HG03045 (cell line): ENCODE measurements around the gene TSSC4.

Source experiments
- ATAC-seq: cut with Tn5 transposase; IDR thresholded peaks from one replicate; pipeline ENCODE4 v1.9.1; 2021; ENCODE audit warnings: mild to moderate bottlenecking, moderate library complexity; ENCODE audit not compliant: unreplicated experiment

Gene TSSC4

DNA sequence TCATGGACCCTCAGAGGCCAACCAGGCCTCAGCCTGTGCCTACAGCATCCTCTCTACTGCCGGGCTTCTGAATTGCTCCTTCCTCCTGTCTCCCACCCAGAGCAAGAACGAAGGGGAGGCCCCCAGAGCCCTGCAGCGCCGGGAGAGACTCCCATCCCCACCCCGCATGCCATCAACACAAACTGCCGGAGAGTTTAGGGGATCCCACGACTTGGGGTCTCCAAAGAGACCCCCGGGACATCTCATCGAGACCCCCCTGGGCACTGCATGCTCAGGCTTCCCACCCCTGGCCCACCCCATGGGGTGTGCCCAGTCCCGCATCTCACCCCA, 31.7 kb upstream of the TSSC4 start:
- no peak for ATAC-seq

DNA sequence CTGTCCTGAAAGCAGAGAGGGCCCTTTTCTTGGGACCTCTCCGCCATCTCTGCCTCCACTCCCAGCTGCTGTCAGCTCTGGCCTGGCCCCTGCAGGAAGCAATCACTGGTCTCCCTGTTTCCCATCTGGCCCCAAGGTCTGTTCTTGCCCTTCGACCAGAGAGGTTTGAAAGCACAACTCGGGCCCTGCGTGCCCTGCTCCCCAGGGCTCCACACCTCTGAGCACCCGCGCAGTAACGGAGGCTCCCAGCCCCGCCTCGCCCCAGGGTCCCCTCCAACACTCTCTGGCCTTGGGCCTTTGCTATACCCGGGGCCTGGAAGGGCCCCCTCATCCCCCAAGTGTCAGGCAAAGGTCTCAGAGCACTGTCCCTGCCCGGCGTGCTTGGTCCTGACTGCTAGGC, 31.2 kb upstream of the TSSC4 start:
- ATAC-seq: no peak

DNA sequence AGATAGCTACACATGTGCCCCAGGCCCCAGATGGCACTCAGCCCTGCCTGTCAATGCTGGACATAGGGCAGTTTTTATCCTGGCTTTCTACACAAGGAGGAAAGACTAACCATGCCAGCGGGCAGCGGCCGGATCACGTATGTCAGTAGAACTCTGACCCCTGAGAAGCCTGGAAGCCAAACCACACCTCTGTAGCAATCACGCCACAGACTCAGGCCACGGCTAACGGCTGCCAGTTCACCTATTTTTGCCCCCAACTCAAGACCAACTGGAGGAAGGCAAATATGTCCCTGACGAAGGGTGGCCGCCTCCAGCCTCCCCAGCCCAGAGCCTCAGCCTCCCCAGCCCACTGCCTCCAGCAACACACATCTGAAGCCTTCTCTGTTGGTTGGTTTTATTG, 30.7 kb upstream of the TSSC4 start:
- ATAC-seq: no peak

DNA sequence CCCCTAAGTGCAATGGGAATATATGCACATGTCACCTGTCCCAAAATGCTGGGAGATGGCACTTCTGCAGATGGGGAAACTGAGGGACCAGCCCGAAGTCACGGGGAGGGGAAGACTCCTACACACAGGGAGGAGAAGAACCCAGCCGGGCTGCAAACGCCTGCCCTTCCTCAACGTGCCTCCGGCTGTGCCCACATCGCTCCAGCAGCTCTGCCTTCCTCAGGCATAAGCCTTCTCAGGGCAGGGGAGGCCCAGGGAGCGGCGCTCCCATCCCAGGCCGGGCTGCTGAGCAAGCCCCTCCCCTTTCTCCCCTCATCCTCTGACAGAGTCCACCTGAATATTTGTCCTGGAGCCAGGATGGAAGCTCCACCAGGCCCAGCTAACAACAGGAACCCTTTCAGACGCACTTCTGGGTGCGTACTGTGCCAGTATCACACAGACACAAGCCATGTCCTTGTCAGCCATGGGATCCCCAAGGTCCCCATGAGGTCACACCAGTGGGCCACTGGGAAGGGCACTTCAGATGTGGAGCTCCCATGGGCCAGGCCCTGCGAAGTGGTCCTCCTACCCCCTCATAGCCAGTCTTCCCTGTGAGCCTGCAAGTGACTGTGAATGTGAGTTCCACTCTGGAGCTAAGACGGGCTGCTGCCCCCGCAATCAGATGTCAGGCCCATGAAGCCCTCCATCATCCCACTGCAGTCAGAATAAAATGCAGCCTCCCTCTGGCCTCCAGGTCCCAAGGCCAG, 25.9 kb upstream of the TSSC4 start:
- ATAC-seq: no peak

DNA sequence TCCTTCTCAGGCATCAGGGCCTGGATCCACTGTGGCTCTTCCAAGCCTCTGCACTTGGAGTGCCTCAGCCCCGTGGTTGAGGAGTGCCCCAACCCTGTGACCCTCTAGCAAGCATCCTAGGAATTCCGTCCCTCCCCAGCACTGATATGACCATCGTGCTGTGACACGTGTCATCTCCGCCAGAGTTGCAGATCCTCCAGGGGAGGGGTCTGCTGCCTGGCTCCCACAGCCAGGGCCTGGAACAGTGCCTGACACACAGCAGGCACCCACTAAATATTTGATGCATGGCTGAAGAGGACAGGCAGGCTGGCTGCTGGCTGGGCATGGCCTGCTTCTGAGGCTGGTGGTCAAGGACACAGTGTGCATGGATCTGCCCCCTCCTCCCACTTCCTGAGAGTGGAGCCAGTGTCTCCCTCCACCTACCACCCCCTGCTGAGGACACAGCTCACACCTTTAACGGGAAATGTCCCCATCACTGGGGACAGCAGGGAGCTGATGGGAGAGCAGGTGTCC, 25.2 kb upstream of the TSSC4 start:
- ATAC-seq: no peak

DNA sequence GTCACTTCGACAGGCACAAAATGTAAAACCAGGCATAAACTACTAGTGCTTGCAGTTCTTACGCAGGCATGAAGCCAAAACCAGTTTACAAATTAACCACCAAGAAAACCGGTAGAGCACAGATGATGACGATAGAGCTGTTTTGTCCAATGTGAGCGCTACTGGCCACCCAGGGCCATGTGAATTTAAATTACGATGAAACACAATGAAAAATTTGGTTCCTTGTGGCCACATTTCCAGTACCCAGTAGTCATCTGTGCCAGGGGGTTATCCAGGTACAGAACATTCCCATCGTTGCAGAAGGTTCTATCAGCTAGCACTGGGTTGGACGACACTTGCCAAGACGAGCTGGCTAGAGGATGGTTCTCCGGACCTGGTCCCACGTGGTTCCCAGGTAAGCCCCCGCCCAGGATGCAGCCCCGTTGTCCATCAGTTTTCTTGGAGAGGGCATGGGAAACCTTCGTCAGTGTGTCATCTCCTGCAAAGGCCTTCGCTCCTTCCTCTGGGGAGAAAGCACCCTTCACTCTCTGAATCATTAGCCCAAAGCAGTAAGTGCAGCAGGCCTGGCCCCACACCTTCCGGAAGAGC, 24.5 kb upstream of the TSSC4 start:
- no peak for ATAC-seq

DNA sequence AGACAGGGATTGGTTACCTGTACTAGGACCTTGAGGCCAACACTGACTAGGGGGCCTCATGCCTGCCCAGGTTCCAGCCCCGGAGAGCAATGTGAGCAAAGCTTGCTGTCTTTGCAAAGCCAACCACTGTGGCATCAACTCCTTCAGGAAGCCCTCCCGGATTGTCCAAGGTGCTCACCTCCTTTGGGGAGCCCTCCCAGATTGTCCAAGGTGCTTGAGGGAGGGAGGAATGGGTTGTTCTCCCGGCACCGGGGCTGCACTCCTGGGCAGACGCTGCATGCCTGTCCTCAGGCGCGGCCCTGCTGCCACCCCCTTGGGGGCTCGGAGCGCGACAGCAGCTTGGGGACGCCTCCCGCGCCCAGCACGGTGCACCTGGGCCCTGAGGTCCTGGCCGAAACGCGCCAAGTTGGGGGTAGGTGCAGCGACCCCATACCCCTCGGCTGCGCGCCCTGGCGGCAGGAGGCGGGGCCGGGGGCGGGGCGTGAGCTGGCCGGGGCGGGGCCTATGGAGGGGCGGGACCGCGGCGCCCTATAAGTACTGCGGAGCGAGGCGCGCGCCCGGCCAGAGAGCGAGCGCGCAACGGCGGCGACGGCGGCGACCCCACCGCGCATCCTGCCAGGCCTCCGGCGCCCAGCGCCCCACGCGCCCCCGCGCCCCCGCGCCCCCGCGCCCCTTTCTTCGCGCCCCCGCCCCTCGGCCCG, 23.6 kb upstream of the TSSC4 start, which contains the start of gene CD81:
CD81 (plus strand) TSS at position 560 of the 701 bp plus-strand sequence. CDS start 240 bp downstream, outside the sequence.
- peak; percentile 39 for ATAC-seq

DNA sequence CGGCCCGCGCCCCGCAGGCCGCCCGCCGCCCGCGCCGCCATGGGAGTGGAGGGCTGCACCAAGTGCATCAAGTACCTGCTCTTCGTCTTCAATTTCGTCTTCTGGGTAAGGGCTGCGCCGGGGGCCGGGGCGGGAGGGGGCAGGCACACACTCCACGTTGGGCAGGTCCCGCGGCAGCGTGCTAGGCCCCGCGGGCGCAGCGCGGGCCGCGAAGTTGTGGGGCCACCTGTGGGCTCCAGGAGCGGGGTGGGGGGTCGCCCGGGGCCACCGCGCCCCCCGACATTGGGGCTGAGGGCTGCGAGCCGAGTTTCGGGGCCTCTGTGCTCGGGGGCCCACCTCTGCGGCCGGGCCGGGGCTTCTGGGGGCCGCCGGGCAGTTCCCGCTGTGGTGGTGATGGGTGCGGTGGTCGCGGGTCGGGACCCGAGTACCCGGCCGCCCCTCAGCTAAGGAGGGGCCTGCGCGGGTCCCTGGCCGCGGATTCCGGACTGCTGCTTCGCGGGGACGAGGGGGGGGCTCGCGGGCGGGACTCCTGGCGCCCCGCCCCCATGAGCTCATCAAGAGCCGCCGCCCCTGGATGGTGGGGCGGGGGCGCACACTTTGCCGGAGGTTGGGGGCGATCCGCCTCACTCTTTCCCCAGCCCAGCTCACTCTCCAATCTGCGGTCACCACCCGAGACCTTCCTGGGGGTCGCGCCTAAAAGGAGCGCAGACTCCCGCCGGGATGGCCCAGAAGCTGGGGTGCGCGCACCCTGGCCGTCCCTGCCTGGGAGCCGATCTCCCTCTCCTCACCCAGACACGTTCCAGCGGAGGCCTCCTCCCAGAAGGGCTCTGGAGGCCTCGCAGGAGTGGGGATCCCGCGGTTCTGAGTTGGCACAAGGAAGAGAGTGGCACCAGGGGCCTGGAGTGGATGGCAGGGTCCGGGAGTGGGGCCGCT, 22.8 kb upstream of the TSSC4 start:
- ATAC-seq: peak; percentile 43

DNA sequence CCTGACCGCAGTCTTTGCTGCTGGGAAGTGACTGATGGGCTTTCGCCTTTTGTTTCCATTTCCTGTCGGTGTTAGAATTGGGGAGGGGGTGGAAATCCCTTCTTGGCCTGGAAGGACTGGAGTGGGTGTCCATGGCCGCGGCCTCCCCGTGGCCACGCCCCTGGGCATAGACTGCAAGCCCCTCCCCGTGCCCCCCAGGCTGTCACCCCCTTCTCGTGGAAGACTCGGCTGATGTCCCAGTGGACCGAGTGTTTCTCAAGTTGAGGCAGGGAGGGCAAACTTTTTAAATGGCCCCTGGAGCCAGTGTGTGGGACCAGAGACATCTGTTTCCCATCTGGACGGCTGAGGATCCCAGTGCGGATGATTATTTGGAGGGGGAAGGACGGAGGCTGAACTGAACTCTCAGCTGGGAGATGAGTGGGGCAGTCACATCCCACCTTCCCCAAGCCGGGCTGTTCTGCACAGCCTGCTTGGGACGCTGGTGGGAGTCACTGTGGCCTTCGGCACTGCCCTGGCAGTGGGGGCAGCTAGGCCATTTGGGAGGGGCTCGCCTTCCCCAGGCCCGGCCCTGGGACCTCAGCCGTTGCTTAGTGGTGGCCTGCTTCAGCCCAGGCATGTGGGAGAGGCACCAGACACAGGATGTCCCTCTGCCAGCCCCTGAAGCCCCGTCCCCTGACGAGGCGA, 21.9 kb upstream of the TSSC4 start:
- no peak for ATAC-seq

DNA sequence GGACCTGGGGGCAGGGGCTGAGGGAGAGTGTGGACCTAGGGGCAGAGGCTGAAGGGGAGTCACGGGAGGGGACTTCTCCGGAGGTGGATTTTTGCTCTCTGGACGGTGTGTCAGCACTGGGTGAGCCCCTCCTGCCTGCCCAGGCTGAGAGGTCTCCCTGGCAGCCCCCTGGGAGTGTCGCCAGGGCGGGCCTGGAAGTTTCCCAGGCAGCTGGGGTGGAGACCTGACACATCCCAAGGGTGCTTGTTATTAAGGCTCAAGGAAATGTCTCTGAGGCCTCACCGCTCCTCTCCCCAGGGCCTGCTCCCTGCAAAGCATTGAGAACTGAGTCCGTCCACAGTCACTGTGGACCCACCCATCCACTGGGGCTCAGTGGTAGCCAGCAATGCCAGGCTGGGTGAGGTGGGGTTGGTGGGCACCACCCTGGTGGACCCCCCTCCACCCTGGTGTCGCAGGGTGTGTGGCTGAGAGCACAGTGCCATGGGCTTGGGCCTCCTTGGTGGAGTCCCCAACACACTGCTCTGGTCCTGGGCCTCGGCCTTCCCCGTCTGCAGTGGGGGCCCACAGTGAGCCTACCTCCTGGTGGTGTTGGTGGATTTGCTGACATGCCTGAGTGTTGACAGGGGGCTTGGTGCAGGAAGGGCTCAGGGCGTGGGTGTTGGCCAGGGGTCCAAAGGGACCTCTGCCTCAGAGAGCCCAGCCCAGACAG, 20.9 kb upstream of the TSSC4 start:
- ATAC-seq: no peak

DNA sequence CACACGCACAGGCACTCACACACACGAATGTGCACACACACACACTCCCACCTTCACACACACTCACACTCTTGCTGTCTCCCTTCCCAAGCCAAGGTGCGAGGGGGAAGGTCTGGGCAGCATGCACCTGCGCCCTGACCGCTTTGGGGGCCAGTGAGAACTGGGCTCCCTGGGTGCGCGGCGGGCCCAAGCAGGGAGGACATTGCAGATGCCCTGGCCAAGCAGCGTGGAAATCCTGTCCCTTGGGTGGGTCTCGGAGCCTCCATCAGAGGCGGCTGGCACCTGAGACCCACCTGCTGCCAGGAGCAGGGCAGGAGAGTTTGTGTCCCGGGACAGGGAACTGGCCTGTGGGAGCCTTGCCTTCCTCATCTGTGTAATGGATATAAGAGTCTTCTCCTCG, 20.2 kb upstream of the TSSC4 start:
- no peak for ATAC-seq

DNA sequence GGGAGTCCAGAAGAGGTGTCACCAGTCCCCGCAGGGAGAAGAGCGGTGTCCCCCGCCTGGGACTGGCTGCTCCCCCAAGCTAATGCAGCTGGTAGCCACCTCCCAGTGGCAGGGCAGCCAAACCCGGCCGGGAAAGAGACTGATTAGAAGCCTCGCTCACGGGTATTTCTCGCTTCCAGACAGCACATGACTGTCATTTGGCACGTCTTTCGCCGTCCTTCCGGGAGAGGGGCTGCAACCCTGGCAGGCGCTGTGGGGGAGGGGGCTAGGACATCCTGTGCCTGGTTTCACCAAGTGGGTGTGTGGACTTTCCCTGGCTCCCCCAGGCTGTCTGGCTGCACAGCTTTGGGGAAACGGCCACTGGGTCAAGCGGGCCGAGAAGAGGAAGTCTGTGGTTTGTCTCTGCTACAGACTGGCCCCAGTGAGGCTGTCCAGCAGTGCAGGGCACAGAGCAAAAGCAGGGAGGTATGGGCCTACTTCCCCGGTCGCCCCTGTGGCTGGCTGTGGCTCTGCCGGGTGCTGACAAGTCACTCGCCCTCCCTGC, 19.7 kb upstream of the TSSC4 start:
- no peak for ATAC-seq

DNA sequence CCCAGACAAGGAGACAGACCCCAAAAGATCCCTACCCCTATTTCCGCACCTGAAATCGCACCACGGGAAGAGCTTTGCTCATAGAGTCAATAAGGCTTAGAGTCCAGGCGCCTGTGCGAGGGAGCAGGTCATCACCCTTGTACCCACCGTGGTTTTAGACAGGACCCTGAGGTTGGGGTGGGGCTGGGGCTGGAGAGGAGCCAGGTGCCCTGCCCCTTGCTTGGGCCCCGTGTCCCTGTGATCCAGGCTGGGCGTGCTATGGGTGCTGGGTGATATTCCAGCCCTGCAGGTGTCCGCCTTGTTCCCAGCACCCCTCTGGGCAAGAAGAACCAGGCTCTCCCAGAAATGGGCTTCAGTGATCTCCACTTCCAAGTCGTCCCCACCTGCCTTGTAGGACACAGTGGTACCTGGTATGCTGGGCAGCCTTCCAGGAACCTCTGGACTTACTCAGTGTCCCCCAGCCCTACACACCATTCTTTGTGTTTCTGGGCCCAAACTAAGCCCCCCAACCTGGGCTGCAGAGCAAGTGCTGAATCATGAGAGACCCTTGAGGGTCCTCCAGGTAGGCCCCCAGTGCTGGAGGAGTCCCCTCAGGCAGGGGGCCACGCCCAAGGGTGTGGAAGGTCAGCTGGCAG, 18.9 kb upstream of the TSSC4 start:
- no peak for ATAC-seq

DNA sequence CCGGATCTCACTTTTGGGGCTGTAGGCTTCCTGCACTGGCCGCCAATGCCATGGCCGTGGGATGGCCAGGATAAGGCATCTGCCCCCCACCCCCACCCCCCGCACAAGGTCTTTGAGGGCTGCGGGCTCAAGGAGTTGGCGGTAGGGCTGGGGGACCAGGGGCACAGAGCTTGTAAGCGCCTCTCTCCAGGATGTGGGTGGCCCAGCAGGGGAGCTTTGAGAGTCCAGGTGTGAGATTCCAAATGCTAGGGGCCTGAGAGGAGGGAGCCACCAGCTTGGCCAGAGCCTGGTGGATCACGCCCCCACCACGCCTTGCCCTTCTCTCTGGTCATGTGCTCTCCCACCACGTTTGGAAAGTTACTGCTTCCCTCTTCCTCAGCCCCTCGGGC, 18.4 kb upstream of the TSSC4 start:
- ATAC-seq: no peak

DNA sequence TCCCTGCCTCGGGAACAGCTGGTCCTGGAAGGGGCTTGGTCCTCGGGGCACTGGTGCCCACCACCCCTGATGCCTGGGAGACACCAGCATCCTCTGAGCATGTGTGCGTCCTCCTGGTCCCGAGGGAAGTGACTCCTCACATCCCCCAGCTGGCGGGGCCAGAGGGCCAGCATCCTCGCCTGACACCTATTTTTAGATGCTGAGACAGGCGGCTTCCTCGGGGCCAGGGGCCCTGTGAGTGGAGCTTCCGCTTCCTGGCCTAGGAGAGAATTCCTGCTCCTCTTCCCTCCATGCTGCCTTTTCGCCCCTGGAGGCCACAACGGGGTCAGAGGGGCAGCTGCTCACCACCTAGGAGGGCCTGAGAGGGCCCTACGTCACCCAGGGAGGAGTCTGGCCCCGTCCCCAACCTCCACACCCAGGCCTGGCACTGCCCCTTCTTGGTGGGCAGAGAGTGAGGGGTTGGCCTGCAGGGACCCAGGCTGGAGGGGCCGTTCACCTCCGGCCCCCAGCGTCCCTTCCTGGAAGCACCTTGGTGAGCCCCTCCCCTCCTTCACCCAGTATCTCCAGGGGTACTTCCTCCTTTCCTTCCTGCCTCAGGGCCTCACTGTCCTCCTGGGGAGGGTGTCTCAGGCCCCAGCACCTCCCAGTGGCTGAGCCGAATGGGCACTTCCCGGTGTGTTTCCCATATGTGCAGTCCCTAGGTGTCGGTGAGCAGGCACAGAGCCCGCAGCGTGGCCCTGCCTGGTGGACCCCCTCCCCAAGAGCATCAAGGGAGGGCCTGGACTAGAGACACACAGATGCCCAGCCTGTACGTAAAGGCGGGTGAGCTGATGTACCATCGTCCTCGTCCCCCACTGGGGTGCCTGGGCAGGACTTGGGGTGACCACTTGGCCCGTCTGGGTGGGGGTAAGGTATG, 17.4 kb upstream of the TSSC4 start:
- ATAC-seq: no peak

DNA sequence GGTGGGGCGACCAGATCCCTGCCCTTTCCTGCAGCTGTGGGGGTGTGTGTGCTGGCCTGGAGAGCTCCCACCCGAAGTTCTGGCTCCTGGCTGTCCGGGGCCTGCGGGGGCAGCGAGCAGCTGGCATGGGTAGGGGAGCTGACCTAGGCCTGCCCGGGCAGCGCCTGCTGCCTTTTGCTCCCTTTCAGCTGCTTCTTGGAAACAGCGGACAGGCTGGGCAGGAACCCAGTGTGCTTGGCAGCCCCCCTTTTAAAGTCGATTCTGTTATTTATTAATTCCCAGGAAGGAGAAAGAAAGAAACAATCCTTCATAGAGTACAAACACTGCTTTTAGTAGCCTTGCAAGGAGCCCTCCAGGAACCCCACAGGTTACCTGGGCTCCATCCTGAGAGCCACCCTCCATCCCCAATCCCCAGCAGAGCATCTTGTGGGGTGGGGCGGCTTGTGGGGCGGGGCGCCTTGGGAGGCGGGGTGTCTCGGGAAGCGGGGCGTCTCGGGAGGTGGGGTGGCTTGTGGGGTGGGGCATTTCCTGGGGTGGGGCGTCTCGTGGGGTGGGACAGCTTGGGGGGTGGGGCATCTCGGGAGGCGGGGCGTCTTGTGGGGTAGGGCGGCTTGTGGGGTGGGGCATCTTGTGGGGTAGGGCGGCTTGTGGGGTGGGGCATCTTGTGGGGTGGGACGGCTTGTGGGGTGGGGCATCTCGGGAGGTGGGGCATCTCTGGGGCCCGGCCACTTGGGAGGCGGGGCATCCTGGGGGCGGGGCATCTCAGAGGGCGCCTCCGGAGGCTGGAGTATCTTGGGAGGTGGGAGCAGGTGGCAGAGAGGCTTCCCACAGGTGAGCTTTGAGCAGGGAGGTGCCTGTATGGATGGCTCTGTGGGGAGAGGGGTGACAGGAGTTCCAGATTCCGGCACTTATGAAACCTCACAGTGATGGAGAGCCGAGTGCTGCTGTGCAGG, 16.4 kb upstream of the TSSC4 start:
- no peak for ATAC-seq
